Astrocyte (in vitro differentiated cells and primary cell): ENCODE results near the gene NDUFA11. TPM values are rescaled to one million over a fixed set of nuclear protein-coding genes. Genes with fewer than 3 reads are reported as not detected.
"Not testable (repeated sequence)": the region's sequence is repeated elsewhere in the genome, so short reads cannot be mapped to it uniquely, and the experiment has no call there.

Experiments used
- DNase-seq: peaks from one replicate; pipeline ENCODE4 v3.0.0-alpha.2; 2010; ENCODE audit warnings: low read depth
- FAIRE-seq: peaks from 2 replicates; lab custom pipeline; 2011; peaks lifted over from hg19 to GRCh38; lab: Jason Lieb, UNC
- H2AFZ ChIP-seq: 2 replicates; pipeline ENCODE4 v1.6.0; 2012; ENCODE audit warnings: low read depth, low read length, inconsistent platforms
- H3K27ac ChIP-seq: 2 replicates; pipeline ENCODE4 v1.5.1; 2011; ENCODE audit warnings: low read depth, low read length, inconsistent platforms
- H3K27me3 ChIP-seq: 2 replicates; pipeline ENCODE4 v1.6.0; 2011; ENCODE audit warnings: low read length, inconsistent platforms; ENCODE audit not compliant: insufficient read depth
- H3K36me3 ChIP-seq: 2 replicates; pipeline ENCODE4 v1.5.1; 2011; ENCODE audit warnings: low read length, inconsistent platforms; ENCODE audit not compliant: insufficient read depth
- H3K4me1 ChIP-seq: 2 replicates; pipeline ENCODE4 v1.5.1; 2011; ENCODE audit warnings: low read length, inconsistent platforms; ENCODE audit not compliant: insufficient read depth
- H3K4me2 ChIP-seq: 2 replicates; pipeline ENCODE4 v1.6.0; 2012; ENCODE audit warnings: low read length, inconsistent platforms
- H3K4me3 ChIP-seq: 2 replicates; pipeline ENCODE4 v1.5.1; 2011; ENCODE audit warnings: low read depth, mild to moderate bottlenecking, low read length, inconsistent platforms; ENCODE audit not compliant: insufficient read depth
- H3K79me2 ChIP-seq: 2 replicates; pipeline ENCODE4 v1.6.0; 2012; ENCODE audit warnings: mild to moderate bottlenecking, low read length, inconsistent platforms; ENCODE audit not compliant: insufficient read depth
- H3K9ac ChIP-seq: 2 replicates; pipeline ENCODE4 v1.6.0; 2012; ENCODE audit warnings: mild to moderate bottlenecking, low read length, inconsistent platforms
- H3K9me3 ChIP-seq: 2 replicates; pipeline ENCODE4 v1.5.1; 2012; ENCODE audit warnings: low read depth, mild to moderate bottlenecking, low read length, inconsistent platforms; ENCODE audit not compliant: insufficient read depth
- H4K20me1 ChIP-seq: 2 replicates; pipeline ENCODE4 v1.6.0; 2012; ENCODE audit warnings: low read length, inconsistent platforms; ENCODE audit not compliant: insufficient read depth
- H3K27ac Mint-ChIP-seq: one replicate; pipeline ENCODE4 v1.8.0; 2021; ENCODE audit warnings: mild to moderate bottlenecking, mixed read lengths; ENCODE audit not compliant: unreplicated experiment
- H3K27me3 Mint-ChIP-seq: one replicate; pipeline ENCODE4 v1.8.0; 2021; ENCODE audit warnings: low read depth, mixed read lengths; ENCODE audit not compliant: unreplicated experiment
- H3K36me3 Mint-ChIP-seq: one replicate; pipeline ENCODE4 v1.8.0; 2021; ENCODE audit warnings: low read depth, mixed read lengths; ENCODE audit not compliant: unreplicated experiment
- H3K4me1 Mint-ChIP-seq: one replicate; pipeline ENCODE4 v1.8.0; 2021; ENCODE audit warnings: low read depth, mixed read lengths; ENCODE audit not compliant: unreplicated experiment
- H3K4me3 Mint-ChIP-seq: one replicate; pipeline ENCODE4 v1.8.0; 2021; ENCODE audit warnings: mild to moderate bottlenecking, moderate library complexity, mixed read lengths; ENCODE audit not compliant: unreplicated experiment
- H3K9me3 Mint-ChIP-seq: one replicate; pipeline ENCODE4 v1.8.0; 2021; ENCODE audit warnings: mild to moderate bottlenecking, mixed read lengths; ENCODE audit not compliant: unreplicated experiment
- EZH2 ChIP-seq: IDR thresholded peaks from 2 replicates; pipeline ENCODE4 v1.6.1; 2012; ENCODE audit warnings: mild to moderate bottlenecking, low read length, inconsistent platforms; ENCODE audit not compliant: insufficient read depth
- total RNA-seq: library from RNA; stranded (reverse); gene quantifications from 2 replicates; pipeline ENCODE4 v1.2.1, GENCODE V29; 2021
- TF ChIP-seq, protein P1 (sequence below): IDR thresholded peaks from 2 replicates; pipeline ENCODE4 v1.5.1; 2011; ENCODE audit warnings: low read depth, mild to moderate bottlenecking, inconsistent platforms, low read length, moderate library complexity; ENCODE audit not compliant: insufficient read depth

The NDUFA11 gene
- total RNA-seq, 1 donor from 2014 or later: 286 TPM

DNA sequence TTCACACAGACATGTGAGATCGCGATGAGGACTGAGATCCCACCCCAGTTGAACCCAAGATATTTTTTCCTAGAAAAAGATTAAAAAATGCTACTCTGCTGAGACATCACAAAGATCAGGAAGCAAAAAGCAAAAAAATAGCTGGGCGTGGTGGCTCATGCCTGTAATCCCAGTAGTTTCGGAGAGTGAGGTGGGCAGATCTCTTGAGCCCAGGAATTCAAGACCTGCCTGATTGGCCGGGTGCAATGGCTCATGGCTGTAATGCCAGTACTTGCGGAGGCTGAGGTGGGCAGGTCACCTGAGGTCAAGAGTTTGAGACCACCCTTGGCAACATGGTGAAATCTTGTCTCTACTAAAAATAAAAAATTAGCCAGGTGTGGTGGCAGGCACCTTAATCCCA, 53.4 kb downstream of the NDUFA11 start:
- H3K27ac ChIP-seq: no peak overlapping the region
- no peaks in the 10 kb centered on the region for H3K79me2 ChIP-seq
- no peak overlapping the region for H2AFZ ChIP-seq
- no peak overlapping the region for H3K4me2 ChIP-seq
- Mint-ChIP-seq H3K4me3 (no peak overlapping the region), H3K4me1 (peaks cover 2% of the 10 kb centered on the region), H3K36me3 (no peaks in the 10 kb centered on the region), H3K27me3 (peaks cover 15% of the 10 kb centered on the region), H3K27ac (no peak overlapping the region), H3K9me3 (peaks cover 2% of the 10 kb centered on the region)
- no peaks in the 10 kb centered on the region for H3K9me3 ChIP-seq
- FAIRE-seq (no peak), DNase-seq (no peak)
- peaks cover 10% of the 10 kb centered on the region for H3K27me3 ChIP-seq
- no peaks in the 10 kb centered on the region for H3K4me1 ChIP-seq
- no peaks in the 10 kb centered on the region for H3K36me3 ChIP-seq
- H3K9ac ChIP-seq: no peak overlapping the region
- H3K4me3 ChIP-seq: no peak overlapping the region
- no peaks in the 10 kb centered on the region for H4K20me1 ChIP-seq
- TF ChIP-seq, protein P1, sequence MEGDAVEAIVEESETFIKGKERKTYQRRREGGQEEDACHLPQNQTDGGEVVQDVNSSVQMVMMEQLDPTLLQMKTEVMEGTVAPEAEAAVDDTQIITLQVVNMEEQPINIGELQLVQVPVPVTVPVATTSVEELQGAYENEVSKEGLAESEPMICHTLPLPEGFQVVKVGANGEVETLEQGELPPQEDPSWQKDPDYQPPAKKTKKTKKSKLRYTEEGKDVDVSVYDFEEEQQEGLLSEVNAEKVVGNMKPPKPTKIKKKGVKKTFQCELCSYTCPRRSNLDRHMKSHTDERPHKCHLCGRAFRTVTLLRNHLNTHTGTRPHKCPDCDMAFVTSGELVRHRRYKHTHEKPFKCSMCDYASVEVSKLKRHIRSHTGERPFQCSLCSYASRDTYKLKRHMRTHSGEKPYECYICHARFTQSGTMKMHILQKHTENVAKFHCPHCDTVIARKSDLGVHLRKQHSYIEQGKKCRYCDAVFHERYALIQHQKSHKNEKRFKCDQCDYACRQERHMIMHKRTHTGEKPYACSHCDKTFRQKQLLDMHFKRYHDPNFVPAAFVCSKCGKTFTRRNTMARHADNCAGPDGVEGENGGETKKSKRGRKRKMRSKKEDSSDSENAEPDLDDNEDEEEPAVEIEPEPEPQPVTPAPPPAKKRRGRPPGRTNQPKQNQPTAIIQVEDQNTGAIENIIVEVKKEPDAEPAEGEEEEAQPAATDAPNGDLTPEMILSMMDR: no peak
- TF ChIP-seq EZH2: no peak

DNA sequence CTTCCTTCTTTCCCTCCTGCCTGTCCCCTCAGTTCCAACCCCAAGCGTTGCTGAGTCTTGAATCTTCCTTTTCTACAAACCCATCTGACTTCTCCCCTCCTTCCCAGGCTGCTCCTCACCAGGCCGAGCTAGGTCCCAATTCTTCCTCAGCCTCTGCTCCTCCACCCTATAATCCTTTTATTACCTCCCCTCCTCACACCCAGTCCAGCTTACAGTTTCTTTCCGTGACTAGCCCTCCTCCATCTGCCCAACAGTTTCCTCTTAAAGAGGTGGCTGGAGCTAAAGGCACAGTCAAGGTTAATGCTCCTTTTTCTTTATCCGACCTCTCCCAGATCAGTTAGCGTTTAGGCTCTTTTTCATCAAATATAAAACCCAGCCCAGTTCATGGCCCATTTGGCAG, 55.0 kb downstream of the NDUFA11 start:
- not testable (repeated sequence) for H3K27ac ChIP-seq, H2AFZ ChIP-seq, H3K27me3 Mint-ChIP-seq, H3K4me3 Mint-ChIP-seq, H3K4me3 ChIP-seq, H3K36me3 Mint-ChIP-seq, H3K4me1 Mint-ChIP-seq, H3K36me3 ChIP-seq, H3K9ac ChIP-seq, FAIRE-seq, H3K4me2 ChIP-seq, H3K4me1 ChIP-seq, H3K9me3 Mint-ChIP-seq, H3K9me3 ChIP-seq, DNase-seq, H3K27ac Mint-ChIP-seq, H3K79me2 ChIP-seq, H4K20me1 ChIP-seq
- H3K27me3 ChIP-seq: peaks cover 13% of the 10 kb centered on the region

DNA sequence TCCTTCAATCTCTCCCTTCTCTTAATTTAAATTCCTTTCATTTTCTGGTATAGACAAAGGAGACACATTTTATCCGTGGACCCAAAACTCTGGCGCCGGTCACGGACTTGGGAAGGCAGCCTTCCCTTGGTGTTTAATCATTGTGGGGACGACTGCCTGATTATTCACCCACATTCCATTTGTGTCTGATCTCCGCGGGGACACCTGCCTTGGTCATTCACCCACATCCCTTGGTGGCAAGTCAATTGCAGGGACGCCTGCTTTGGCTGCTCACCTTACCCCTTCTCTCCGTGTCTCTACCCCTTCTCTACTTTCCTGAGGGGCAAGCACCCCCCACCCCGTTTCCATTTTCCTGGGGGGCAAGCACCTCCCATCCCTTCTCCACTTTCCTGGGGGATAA, 55.7 kb downstream of the NDUFA11 start:
- not testable (repeated sequence) for H3K4me1 Mint-ChIP-seq, H3K27ac ChIP-seq, H3K27me3 Mint-ChIP-seq, H3K79me2 ChIP-seq, H3K4me3 ChIP-seq, H3K4me2 ChIP-seq, H3K4me1 ChIP-seq, H4K20me1 ChIP-seq, DNase-seq, FAIRE-seq, H2AFZ ChIP-seq, H3K4me3 Mint-ChIP-seq, H3K36me3 Mint-ChIP-seq, H3K9me3 ChIP-seq, H3K9ac ChIP-seq, H3K27ac Mint-ChIP-seq, H3K36me3 ChIP-seq, H3K9me3 Mint-ChIP-seq
- peaks cover 13% of the 10 kb centered on the region for H3K27me3 ChIP-seq

Other genes with a start within 250 kb of the NDUFA11 start
- gene MICOS13, start 223.3 kb downstream of the NDUFA11 start, total RNA-seq: 48.0 and 49.3 TPM in 2 replicates
- 8.4 and 9.8 TPM in 2 replicates for gene HSD11B1L, start 222.8 kb downstream of the NDUFA11 start, total RNA-seq
- 894 and 943 TPM in 2 replicates for gene RPL36, start 213.5 kb downstream of the NDUFA11 start, total RNA-seq
- gene LONP1, start 183.6 kb downstream of the NDUFA11 start, total RNA-seq: 77.8 and 85.2 TPM in 2 replicates
- not detected in 2 replicates for gene CATSPERD, start 183.2 kb downstream of the NDUFA11 start, total RNA-seq
- gene PRR22, start 119.0 kb downstream of the NDUFA11 start, total RNA-seq: 2.0 and 2.4 TPM in 2 replicates
- 18.4 and 19.7 TPM in 2 replicates for gene DUS3L, start 112.6 kb downstream of the NDUFA11 start, total RNA-seq
- 0.62 and 0.66 TPM in 2 replicates for gene NRTN, start 98.7 kb downstream of the NDUFA11 start, total RNA-seq
- gene FUT6, start 64.1 kb downstream of the NDUFA11 start, total RNA-seq: 0.09 TPM in 1 of 2 replicates, not detected in the other
- 0.14 and 0.84 TPM in 2 replicates for gene FUT3, start 52.3 kb downstream of the NDUFA11 start, total RNA-seq
- gene FUT5, start 33.2 kb downstream of the NDUFA11 start, total RNA-seq: 0.30 and 0.41 TPM in 2 replicates
- 3.9 and 4.2 TPM in 2 replicates for gene VMAC, start 1.1 kb upstream of the NDUFA11 start, total RNA-seq
- gene CAPS, start 10.5 kb upstream of the NDUFA11 start, total RNA-seq: 6.2 and 7.2 TPM in 2 replicates
- 61.3 and 70.5 TPM in 2 replicates for gene RANBP3, start 74.3 kb upstream of the NDUFA11 start, total RNA-seq
- gene RFX2, start 206.7 kb upstream of the NDUFA11 start, total RNA-seq: 3.2 and 3.3 TPM in 2 replicates
- not detected in 2 replicates for gene ACSBG2, start 231.9 kb upstream of the NDUFA11 start, total RNA-seq